NCI-H446 treated with DMSO at 0.1 percent for 48 hours (cell line): Measurements from ENCODE around the gene FBLN2.
A peak's percentile ranks its signal among the peaks of the same experiment; 100 is the strongest.
"Not testable (repeated sequence)": the region's sequence is repeated elsewhere in the genome, so short reads cannot be mapped to it uniquely, and the experiment has no call there.

Source experiments
- DNase-seq: peaks from one replicate; lab custom pipeline; 2025; lab: John Stamatoyannopoulos, UW

Gene FBLN2

DNA sequence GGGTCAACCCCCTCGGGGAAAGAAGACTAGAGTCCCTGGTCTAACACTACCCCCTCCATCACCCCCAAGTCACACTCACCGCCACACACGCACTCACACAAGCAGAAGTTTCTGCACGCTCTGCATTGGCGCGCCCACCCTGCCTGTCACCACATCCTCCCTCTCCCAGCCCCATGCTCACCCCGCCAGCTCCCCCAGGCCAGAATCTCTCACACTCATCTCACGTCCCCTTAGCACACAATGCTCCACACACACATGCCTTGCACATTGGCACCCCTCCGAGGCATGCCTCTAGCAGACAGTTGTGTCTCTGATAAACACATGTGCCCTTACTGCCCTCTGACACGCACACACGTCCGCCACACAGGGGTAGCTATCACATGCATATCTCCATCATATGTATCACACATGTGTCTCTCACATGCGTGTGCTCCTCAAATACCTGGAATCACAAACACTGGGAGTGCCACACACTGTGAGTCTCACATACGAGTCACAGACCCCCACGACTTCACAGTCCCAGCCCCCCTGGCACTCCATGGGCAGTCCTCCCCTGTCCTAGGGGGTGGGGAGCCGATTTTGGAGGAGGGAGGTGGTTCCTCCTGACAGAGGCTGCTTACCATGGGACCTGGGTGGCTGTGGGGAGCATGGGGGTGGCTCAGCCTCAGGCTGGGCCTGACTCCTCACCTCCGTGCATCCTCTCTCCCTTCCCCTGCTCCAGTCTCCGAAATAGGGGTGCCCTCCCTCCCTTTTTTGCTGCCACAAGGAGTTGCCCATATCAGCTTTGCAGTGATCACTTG, 898 bp downstream of the FBLN2 start:
- no peak for DNase-seq

DNA sequence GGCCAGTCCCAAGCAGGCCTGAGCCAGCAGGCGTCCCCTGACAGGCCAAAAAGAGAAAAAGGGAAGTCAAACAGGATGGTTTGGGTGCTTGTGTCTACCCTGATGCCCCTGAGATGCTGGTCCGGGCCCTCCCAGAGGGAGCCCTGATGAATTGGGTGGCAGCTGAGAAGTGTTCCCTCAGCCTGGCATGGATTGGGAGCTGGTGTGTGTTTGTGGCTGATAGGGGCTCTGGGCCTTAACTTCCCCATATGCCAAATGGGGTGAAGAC, 1.4 kb downstream of the FBLN2 start:
- no peak for DNase-seq

DNA sequence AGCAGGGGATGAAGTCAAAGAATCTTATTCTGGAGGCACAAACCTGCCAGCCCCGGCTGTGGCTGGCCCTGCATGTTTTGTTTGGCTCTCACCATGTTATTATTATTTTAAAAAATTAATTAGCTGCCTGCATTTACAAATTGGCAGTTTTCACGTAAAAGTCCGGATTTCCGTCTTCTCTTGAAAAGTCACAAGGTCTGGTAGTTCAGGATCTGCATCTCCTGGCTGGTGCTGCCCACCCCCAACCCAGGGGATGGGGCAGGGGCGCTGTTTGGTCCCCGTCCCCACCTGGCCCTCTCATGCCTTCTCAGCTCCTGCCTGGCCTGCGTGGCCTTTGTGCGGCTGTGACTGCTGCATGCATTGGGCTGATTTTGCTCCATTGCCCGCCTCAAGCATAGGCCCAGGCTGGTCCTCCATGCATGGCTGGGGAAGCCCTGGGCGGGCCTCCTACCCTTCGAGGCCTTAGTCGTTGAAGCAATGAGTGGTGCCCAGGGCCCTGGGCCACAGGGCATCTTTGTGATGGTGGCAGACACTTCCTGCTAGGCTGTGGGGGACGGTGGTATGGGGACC, 2.0 kb downstream of the FBLN2 start:
- no peak for DNase-seq

DNA sequence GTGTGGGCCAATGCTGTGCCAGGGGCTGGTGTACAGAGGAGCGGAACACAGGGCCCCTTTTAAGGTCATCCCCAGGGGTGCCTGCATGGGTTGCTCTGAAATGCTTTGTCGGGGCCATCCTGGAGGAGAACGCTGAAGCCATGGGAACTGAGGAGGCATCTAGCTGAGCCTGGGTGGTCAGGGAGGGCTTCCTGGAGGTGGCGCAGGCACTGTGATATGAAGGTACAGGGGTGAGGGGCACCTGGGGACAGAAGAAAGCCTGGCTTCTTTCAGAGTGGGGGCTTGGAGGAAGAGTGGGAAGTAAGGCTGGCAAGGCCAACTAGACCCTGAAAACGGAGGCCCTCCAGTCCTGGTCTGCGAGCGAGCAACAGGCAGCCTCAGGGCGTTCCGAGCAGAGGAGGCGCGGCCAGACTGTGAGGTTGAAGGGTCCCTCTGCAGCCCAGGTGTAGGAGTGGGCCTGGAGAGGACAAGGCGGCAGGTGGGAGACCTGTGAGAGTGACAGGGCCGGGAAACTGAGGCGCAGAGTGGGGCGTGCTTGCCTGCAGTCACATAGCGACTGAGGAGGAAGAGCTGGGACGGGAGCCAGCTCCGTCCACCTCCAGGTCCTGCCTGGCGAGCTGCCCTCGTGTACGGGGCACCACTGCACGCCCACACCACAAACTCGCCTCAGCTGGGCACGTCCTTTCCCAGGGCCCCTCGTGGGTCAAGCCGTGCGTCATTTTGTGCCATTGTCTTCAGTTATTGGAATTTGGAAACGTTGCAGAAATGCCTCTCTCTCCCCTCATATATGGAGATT, 4.1 kb downstream of the FBLN2 start:
- no peak for DNase-seq

DNA sequence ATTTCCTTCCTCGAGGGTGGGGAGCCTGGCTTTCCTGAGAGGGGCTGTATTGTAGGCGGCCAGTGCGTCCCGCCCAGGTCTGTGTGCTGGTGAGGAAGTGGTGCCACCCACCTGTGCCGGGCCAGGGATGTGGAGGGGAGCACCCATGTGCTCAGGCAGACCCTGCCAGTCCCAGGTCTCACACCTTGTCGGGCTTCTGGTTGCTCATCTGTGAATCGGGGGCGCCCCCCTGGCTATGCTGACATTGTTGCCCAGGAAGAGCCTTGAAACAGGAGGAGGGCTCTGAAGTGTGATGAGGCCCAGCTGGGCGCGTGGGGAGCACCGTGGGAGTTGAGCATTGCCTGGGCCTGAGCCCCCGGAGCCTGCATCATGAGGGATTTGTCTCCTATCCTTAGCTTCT, 4.8 kb downstream of the FBLN2 start:
- DNase-seq: no peak

DNA sequence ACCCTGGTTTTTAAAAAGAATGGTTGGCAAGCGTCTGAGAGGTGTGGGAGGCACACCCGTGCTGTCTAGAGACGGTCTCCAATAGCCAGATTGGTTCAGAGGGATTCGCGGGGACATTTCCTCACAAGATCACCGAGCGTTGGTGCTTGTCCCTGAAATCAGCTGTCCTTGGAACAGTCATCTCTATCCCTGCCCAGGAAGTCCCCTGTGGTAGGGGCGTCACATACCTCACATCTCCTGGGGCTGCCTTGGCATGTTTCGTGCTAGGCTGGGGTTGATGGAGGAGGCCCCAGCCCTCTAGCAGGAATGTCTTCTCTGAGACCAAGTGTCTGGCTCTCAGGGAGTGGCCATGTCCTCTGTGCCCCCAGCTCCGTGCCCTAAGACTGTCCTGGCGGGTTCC, 6.8 kb downstream of the FBLN2 start:
- DNase-seq: no peak

DNA sequence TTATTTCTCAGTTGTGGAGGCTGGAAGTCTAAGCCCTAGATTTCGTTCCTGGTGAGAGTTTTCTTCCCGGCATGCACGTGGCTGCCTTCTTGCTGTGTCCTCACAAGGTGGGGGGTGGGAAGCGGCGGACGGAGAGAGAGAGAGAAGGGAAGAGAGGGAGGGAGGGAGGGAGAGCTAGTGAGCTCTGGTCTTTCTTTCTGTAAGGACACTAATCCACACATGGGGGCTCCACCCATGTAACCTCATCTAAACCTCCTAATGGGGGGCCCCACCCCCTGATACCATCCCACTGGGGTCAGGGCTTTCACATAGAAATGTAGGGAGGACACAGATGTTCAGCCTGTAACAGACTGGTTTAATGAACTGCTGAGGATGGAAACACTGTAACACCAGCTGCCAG, 7.3 kb downstream of the FBLN2 start:
- DNase-seq: no peak

DNA sequence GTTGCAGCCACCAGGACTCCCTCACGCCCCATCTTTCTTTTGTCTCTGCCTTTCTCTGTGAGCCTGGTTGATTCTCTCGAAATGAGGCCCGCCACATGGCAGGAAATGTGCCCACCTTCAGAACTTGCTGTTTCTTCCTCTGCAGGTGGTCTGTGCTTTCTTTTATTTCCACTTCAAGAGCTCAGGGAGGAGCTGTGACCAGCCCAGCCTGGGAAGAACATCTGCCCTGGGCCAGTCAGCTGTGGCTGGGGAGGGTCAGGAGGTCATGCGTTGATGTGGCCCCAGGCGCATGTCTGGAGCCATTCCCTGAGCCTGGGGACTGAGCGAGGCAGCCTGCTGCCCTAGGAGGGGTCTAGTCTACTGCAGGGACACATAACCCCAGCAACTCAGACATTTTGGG, 8.0 kb downstream of the FBLN2 start:
- DNase-seq: no peak

DNA sequence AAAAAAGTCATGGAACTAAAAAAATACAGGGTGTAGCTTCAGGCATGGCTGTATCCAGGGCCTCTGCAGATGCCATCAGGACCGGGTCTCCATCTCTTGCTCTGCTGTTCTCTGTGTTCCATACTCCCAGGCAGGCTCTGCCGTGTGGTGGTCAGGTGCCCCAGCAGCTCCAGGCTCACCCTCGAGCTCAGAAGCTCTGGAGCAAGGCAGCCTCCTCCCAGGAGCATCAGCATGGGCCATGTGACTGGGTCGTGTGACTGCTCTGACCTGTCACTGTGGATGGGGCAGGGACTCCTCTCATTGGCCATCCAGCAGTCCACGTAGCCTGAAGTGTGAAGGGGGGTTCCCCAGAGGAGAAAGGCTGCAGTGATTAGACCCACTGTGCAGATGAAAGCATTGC, 8.5 kb downstream of the FBLN2 start:
- DNase-seq: no peak

DNA sequence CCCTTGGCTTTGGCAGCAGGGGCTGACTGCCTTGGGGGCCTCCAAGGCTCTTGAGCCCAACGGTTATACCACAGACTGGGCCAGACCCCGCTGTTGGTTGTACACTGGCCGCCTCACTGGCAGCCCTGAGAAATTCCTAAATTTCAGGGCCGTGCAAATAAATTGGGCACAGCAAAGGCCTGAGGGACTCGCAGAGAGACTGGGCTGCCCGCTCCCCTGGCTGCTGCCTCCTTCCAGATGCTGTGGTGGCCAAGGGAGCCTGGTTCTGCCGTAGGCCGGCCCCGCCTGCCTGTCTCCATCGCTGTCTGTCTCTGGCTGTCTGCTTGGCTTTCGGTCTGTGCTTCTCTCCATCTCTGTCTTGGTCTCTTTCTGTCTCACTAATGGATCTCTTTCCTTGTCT, 9.0 kb downstream of the FBLN2 start:
- no peak for DNase-seq

DNA sequence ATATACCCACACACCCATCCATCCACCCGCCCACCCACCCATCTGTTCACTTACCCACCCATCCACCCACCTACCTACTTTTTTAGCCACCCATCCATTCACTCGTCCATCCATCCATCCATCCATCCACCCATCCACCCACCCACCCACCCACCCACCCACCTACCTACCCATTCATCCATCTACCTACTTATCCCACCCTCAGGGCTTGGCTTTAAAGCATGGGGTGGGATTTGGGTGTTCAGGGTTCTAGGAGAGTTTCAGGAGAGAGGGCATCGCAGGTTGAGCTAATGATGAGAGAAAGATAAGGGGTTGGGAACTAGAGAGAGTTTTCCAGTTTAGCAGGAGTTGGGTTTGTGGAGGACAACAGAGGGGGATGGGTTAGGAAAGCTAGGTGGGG, 9.7 kb downstream of the FBLN2 start:
- no peak for DNase-seq

DNA sequence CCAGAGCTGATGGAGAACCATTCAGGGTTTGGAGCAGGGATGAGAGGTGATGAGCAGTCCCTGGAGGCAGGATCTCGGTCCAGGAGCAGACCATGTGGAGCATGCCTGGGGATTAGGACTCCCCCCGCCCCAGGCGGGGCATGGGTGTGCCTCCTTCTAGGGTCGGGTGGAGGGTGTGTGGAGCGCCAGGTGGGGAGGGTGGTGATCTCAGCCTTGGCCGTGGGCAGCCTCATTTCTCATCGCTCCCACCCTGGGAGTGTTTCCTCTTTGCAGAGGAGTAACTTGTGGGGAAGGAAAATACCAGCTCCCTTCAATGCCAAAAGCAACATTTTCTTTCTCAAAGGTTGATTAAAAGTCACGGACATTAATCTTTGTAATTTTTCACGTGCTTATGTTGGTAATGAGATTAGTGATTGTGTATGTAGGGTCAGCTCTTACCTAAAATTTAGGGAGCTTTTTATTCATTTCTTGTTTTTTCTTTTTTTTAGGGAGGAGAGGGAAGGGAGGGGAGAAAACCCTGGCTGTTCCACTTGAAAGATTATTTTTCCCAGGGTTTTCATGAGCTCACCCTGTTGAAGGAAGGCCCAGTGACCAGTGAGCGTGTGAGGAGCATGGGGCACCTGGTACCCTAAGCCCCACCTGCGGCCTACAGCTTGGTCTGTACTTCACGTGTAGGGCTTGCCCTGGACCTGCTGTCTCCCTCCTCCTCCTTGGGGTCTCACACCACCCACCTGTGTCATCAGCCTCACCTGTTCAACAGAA, 11.0 kb downstream of the FBLN2 start:
- DNase-seq: no peak

DNA sequence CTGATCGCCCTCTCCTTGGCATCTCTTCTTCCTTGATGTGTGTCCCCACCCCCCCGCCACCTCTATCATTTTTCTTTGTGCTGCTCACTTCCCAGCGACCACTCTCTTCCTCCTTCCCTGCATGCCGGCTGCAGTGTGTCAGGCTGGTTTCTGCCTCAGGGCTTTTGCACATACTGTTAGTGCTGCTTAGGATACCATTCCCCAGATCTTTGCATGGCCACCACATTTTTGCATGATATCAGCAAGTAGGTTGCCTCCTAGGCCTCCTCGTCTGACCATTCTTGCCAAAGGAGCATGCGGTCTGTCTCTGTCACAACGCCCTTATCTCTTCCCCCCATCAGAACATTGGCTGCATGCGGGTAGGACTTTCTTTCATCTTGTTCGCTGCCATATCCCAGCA, 12.5 kb downstream of the FBLN2 start:
- DNase-seq: no peak

DNA sequence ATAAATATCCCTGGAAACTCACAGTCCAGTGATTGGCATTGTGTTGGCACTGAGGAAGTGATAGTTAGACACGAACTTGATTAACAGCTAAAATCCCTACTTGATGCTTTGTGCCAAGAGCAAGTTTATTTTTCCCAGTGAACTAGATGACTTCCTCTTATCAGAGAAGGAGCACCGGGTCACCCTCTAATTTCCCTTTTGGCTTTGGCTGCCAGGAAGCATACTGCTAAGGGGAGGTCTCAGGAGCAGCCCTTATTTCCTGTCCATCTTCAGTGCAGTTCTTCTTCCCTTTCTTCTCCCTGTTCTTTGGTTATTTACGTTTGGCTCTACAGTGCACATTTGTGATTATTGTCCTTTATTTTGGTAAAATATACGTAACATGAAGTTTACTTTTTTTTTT, 13.0 kb downstream of the FBLN2 start:
- DNase-seq: no peak

DNA sequence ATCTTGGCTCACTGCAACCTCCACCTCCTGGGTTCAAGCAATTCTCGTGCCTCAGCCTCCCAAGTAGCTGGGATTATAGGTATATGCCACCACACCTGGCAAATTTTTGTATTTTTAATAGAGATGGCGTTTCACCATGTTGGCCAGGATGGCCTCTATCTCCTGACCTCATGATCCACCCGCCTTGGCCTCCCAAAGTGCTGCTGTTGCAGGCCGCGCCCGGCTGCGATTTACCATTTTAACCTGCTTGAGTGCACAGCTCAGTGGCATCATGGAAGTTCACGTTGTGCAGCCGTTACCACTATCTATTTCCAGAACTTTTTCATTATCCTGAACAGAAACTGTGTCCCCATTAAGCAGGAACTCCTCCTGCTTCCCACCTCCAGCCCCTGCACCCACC, 13.5 kb downstream of the FBLN2 start:
- not testable (repeated sequence) for DNase-seq

DNA sequence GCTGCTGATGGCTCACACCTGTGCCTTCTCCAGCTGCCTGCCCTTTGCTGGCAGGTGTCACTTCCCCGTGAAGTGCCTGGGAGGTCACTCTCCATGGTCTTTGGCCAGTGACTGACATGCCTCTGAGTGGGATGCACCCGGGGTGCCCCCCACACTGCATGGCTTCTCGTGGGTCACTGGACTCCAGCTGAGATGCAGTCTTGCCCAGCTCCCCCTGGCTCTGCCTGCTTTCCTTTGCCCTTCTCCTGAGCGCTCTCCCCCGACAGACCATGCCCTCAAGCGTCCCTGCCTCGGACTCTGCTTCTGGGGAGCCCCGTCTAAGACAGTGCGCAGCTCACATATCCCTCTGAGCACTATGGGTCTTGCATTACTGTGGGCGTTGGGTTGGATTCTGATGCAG, 14.4 kb downstream of the FBLN2 start:
- DNase-seq: no peak

DNA sequence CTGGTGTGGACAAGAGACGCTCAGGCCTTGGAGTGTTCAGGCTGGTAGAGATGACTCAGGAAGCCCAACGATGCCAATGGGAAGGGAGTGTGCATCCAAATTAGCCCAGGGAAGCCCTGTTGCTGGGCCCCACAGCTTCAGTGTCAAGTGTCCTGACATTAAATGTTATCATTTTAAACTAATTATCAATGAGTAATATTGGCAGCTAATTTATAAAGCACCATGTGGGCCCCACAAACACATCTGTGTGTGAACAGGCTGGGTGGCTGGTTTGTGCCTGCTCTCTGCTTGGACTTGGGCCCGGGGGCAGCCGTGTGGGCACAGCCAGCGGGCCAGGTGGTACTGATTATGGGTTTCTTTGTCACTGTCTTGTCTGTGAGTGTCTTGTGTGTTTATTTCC, 15.0 kb downstream of the FBLN2 start:
- peak; percentile 23 for DNase-seq

DNA sequence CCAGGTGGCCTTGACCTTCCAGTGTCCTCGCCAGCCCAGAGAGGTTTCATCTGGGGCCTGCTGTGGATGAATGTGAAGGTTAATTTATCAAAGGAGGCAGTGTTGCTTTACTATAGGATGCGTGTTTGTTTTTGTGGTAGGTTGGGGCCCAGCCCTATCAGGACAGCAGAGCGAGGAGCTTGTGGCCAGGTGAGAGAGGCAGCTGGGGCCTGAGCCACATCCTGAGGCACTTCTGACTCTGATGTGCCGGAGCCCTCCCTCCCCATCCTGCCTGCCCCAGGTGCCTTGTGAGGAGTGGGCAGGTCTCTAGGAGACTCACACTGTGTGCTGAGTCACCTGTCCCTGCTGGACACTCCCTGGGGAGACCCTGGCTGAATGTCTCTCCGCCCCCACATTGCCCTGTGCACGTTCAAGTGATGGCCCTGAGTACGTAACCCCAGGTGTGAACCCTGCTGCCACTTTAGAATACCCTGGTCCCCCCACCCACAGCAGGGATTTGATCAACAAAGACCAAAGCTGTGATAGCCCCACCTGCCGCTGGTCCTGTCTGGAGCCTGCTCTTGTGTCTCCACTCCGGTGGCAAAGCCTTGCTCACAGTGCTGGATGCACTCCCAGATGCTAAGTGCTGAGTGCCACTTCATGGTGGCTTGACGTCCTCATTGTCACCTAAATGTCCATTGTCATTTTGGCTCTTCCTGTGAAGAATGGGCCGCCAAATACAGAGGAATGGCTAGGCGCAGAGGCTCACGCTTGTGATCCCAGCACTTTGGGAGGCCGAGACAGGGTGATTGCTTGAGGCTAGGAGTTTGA, 16.0 kb downstream of the FBLN2 start:
- DNase-seq: no peak

DNA sequence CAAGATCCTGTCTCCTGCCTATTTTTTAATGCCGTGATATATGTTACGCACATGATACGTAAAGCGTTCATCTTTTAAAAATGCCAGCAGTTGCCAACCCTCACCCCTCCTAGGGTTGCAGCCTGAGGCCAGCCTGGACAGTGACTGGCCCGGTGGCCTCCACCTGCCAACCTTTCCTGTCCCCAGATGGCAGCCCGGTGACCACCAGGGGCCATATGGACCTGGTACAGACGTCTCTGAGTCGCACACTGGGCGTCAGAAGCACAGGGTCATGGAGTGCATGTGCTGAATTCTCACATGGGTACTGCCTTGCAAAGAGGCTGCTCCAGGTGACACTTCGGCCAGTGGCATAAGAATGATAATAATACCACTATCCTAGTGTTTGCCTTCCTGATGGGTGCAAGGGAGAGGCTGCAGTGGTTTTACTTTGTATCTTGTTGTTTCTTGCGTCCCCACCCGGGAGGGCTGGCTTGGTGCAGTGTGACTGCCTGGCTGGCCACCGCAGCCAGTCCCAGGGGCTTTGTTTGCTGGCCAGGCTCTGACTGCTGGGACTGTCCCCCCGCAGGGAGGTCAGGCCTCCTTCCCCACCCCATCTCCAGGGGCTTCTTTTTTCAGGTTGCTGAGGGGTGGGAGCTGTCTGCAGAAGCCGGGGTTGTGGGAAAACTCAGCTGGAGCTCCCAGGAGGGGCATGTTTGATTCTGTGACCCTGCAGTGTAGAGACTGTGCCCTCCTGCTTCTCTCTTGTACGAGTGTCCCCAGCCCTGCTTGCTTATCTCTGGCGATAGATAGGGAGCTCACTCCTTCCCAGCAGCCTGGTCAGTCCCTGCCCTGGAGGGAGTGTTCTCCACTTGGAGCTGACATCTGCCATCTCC, 16.9 kb downstream of the FBLN2 start:
- no peak for DNase-seq

DNA sequence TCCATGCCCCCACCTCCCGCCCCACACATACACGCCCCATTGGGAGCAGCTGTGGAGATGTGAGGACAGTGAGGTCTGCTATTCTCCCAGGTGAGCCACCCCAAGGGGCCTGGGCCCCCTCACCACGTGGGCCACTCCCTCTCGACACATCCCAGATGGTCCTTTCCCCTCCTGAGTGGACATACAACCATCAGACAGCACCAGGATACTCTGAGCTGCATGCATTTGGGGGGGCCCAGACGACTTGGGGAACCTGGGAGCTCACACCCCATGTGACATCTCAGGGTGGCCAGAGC, 17.5 kb downstream of the FBLN2 start:
- DNase-seq: no peak

DNA sequence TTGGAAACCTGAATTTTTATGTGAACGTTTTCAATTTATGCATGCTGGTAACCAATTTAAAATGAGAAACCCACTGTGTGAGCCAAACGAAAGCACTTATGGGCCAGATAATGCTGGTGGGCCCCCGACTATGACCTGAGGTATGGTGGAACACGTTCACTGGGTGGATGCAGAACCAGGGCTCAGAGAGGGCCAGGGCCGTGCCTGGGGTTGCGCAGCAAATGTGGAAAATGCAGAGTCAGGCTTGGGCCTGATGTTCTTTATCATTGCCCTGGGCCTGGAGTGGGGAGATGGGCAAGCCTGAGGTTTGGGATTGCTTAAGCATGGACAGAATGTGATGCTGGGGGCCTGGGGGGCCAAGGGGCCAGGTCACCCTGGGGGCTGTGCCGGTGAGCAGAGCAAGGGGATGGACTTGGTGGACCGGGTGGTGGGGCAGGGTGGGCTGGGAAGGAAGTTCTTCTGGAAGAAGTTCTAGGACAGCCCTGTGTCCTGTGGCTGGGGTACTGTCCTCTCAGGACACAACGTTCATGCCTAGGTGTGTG, 17.9 kb downstream of the FBLN2 start:
- DNase-seq: no peak
